Endothelial cell of hepatic sinusoid (primary cell): ENCODE measurements around the gene HMGN1.
"Not testable (repeated sequence)": the region's sequence is repeated elsewhere in the genome, so short reads cannot be mapped to it uniquely, and the experiment has no call there.

Experiments used
- in situ Hi-C: cut with HindIII; loops from 2 replicates; pipeline ENCODE4 v1.10.0; 2017; ENCODE audit warnings: low sequenced_read_pairs

The HMGN1 gene

DNA sequence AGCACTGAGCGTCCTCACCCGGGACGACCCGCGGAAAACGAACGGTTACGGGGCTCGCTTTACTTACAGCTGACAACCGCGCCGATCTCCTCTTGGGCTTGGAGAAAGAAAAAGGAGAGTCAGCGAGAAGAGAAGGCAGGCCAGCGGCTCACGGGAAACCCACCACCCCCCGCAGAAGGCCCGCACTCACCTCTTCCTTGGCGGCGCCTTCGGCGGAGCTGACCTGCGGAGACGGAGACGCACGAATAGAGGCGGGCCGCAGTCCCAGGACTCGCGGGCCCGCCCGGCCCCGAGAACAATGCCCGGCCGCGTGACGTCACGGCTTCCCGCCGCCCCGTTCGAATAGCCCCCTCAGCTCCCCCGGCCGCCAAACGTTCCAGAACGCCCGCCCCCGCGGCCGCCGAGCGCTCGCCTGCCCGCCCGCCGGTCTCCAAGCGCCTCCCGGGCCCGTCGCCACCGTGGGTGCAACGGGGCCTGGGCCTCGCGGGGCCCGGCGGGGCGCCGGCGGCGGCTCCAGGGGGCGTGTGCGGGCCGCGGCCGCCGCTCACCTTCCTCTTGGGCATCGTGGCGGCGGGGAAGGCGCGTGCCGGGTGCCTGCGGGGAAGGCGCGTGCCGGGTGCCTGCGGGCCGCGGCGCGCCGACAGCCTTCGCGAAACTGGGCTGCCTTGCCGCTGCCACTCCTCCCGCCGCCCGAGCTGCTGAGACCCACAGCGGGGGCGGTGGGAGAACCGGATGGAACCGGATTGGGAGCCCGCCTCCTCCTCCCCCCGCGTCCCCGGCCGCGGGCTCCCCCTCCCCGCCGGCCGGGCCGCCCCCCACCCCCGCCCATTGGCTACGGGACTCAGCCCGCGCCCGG lies at the start of gene HMGN1:
HMGN1 (minus strand) TSS at position 734 of the 856 bp plus-strand sequence; CDS start at position 563, 171 bp downstream.
- in situ Hi-C loops: no loop called here

DNA sequence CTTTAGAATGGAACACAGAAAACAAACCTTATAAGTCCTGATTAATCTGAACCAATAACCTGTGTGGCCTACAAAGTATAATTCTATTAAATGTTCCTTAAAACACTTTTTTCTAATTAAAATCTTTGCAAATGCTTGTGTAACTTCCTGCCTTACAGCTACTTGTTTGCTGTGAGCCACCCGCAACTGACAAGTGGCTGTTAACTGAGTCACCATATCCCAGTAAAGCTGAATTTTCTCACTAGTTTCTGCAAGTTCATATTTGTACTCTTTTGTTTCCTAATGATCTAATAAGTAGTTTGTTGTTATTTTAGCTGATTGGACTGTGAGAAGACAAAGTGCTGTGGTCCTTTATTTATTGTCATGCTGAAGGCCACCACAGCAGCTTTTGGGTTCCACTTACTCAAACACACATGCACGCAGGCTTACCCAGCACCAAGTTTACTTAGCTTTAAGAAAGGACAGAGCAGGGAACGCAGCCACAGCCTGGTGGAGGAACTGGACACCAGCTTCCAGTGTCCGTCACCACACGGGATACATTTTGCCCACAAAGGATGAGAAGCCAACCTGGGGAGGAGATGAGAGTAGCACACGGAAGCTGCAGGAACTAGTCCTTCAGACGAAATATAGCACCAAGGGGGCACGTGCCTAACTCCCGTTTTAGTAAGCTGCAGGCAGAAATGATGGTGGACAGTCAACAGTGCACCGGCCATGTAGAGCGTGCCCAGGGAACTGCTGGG lies 48.9 kb upstream of the HMGN1 start:
- in situ Hi-C loops: no loop called here

GRCh38 chr21:39392981-39393380 lies 44.1 kb upstream of the HMGN1 start:
- in situ Hi-C loops: no loop called here

DNA sequence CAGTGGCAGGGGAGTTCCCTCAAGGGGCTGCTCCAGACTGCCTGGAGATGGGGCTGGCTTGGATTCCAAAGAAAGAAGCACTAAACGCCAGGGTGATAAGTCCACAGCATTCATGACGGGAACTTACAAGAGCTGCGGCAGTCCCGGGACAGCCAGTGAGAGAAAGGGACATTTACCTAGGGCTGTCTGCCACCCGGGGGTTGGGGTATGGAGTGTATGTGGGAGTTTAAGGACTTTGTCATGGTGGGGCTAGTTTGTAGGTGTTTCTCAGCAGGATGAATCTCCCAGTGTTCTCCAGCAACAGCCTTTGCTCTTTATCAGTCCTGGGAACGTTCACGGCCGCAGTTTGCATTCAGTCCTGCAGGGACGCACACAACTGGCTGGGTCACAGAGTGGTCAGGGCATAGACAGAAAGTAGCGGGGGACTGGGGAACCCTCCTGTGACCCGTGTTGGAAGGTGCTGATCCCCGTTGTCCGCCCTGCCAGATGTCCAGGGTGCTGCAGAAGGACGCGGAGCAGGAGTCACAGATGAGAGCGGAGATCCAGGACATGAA lies 41.4 kb upstream of the HMGN1 start:
- in situ Hi-C loops: no loop called here

GRCh38 chr21:39388811-39389155 lies 39.9 kb upstream of the HMGN1 start:
- in situ Hi-C loops: no loop called here

GRCh38 chr21:39388038-39388810 lies 39.3 kb upstream of the HMGN1 start:
- in situ Hi-C loops: no loop called here

DNA sequence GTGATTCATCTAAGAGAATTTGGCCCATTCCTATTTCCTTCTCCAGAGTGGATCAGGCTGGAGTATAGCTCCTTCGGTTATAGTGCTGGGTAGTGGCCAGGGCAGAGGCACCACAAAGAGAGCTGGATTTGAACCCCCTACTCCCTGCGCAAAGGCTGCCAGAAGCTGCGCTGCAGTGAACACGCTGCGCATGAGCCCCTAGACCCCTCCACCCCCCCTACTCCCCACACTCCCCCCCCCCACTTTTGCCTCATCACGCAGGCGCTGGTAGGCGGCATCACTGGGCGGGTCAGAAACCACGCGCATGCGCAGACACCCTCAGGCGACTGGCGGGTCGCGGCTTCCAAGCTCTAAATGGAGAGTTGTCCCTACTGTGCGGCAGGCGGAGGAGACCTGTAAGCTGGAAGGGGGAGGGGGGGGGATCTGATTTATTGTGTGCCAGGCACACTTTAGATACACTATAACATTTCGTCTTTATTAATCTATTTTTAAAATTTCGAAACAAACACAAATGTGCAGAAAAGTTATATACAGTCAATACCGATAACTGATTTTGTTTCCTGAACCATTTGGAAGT lies 38.7 kb upstream of the HMGN1 start:
- in situ Hi-C loops: no loop called here

- in situ Hi-C loops: no loop called here
Observed at GRCh38 chr21:39386899-39387298, 38.0 kb upstream of the HMGN1 start.

DNA sequence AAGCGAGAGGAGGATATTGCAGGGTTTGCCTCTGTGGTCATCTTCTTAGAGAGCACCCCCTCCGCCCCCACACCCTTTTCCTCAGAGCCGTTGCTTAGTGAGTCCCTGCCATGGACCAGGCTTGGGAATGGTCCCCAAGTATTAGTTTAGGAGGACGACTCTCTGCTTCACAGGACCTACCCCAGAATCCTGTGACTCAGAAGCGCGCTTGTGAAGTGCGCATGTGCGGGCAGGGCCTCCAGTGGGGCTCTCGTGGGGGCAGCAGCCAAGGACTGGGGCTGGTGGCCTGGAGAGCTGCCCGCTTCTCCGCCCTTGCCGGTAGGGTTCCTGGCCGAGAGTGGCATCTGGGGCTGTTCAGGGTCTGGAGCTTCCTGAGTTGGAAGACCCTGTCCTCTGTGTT lies 37.3 kb upstream of the HMGN1 start:
- in situ Hi-C loops: no loop called here

DNA sequence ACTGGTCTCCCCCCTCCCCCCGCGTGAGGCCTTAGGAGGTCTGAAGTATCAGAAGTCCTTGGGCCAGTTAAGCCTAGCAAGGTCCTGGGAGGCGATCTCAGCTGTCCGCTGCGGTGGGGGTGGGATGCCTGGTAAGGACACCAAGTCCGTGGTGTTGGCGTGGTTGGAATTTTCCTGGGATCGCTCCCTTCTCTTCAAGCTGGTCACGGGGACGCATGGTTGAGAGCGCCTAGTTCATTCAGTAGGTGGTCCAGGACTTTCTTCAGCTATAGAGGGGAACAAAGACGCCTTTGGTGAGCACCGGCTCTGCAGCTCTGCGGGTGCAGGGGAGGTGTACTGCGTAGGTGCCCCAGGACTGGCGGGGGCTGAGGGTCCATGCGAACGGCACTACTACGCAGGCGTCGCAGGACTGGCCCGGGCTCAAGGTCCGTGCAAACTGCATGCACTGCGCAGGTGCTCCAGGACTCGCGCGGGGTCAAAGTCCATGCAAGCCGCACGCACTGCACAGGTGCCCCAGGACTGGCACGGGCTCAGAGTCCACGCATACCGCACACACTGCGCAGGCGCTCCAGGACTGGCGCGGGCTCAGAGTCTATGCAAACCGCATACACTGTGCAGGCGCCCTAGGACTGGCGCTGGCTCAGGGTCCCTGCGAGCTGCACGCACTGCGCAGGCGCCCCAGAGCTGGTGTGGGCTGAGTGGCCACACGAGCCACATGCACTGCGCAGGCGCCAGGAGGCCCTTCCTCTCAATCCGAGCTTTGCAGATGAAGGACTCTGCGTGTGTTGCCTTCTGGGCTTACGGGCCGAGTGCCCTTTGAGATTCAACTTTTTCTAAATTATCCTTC lies 36.6 kb upstream of the HMGN1 start:
- in situ Hi-C loops: no loop called here

GRCh38 chr21:39384674-39385298 lies 35.9 kb upstream of the HMGN1 start:
- in situ Hi-C loops: no loop called here

- in situ Hi-C loops: not testable (repeated sequence)
Observed at GRCh38 chr21:39382096-39382495, 33.2 kb upstream of the HMGN1 start.

DNA sequence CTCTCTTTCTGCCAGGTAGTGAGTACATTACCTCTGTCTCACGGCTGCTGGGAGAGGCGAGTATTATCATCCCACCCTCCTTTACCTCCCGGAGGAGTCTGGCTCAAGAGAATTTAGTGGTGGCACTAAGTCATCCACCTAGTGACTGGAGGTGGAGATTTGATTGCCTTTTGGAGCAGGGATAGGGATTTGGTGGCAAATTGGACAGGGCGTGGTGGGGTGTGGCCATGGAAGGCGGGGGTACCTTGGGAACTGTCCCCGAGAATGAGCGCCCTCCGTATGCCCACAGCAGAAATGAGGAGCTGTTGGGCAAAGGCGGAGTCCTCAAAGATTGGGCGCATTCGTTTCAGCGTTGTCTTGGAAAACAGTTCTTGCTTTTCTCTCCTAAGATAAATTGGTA lies 32.1 kb upstream of the HMGN1 start:
- in situ Hi-C loops: no loop called here

DNA sequence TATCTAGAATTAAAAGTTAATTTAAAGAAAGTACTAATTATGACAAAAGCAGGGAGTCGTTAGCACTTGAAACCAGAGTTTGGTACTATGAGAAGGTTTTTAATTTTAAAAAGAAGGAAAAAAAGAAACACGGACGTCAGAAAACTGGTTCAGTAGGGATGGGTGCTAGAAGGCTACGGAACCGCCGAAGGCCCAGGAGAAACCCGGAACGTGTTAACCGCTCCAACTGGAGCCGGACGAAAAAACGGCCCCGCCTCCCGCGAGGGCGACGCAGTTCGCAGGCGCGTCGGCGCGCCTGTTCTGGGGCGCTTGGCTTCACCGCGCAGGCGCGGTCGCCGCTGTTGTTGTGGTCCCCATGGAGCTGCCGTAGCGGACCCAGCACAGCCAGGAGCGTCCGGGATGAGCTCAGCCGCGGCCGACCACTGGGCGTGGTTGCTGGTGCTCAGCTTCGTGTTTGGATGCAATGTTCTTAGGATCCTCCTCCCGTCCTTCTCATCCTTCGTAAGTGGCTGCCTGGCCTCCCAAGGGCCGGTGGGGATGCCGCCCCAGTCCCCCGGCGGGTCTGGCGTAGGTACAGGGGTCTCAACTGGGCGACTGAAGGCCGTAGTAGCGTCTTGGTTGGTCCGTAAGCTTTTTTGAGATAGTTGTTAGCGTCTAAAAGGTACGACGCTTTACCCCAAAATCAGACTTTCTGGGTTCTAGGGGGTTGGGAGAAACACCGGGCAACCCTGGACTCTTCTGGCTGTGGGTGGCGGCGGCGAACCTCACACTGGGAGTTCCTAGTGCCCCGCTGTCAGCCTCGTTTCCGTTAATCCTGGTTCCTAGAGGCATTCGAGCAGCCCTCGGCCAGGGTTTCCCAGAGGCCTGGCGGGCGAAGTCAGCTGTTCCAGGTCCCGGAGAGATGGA lies 31.4 kb upstream of the HMGN1 start:
- in situ Hi-C loops: no loop called here

GRCh38 chr21:39377444-39378050 lies 28.7 kb upstream of the HMGN1 start:
- in situ Hi-C loops: no loop called here

- in situ Hi-C loops: no loop called here
Observed at GRCh38 chr21:39375446-39375845, 26.6 kb upstream of the HMGN1 start.

GRCh38 chr21:39374046-39374445 lies 25.2 kb upstream of the HMGN1 start:
- in situ Hi-C loops: no loop called here

DNA sequence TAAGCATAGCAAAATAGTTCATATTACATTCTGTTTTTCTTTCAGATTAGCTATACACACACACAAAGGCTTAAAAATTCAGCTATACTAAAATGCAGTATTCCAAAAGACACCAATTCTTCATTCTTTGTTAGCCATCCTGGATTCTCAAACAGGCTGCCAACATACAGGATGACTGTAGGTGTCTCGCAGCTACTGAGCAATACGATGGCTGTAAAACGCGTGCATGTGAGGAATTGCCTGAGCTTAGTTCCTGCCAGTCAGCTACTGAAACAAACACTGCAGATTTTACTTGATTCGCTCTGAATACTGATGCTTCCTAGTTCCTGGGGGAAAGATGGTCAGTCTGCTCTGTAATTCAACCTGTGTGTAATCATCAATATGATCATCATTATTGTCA lies 24.7 kb upstream of the HMGN1 start:
- in situ Hi-C loops: no loop called here
